ENCODE results near the gene XPA.

DNA sequence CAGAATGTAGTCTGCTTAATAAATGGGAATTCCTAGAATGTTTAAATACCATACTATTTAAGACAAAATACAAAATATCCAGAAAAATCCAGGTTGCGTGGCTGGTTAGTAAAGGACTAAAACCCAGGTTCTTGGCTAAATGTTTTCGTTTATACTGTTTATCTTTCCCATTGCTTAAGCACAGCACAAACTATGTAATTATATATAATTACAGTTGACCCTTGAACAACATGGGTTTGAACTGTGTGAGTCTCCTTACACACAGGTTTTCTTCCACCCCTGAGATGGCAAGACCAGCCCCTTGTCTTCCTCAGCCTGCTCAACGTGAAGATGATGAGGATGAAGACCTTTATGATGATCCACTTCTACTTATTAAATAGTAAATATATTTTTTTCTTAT lies 24.7 kb downstream of the XPA start:
- TF ChIP-seq POLR2A (IDR thresholded peaks at IDR 0.05): no peak
- no peak for TF ChIP-seq EP300 (IDR thresholded peaks at IDR 0.05)
- TF ChIP-seq, protein P1, sequence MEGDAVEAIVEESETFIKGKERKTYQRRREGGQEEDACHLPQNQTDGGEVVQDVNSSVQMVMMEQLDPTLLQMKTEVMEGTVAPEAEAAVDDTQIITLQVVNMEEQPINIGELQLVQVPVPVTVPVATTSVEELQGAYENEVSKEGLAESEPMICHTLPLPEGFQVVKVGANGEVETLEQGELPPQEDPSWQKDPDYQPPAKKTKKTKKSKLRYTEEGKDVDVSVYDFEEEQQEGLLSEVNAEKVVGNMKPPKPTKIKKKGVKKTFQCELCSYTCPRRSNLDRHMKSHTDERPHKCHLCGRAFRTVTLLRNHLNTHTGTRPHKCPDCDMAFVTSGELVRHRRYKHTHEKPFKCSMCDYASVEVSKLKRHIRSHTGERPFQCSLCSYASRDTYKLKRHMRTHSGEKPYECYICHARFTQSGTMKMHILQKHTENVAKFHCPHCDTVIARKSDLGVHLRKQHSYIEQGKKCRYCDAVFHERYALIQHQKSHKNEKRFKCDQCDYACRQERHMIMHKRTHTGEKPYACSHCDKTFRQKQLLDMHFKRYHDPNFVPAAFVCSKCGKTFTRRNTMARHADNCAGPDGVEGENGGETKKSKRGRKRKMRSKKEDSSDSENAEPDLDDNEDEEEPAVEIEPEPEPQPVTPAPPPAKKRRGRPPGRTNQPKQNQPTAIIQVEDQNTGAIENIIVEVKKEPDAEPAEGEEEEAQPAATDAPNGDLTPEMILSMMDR (IDR thresholded peaks at IDR 0.05): no peak
